GM19035 (cell line): Measurements from ENCODE around the gene PGR.

Experiments used
- ATAC-seq: cut with Tn5 transposase; IDR thresholded peaks from one replicate; pipeline ENCODE4 v1.9.1; 2021; ENCODE audit not compliant: unreplicated experiment

PGR gene

DNA sequence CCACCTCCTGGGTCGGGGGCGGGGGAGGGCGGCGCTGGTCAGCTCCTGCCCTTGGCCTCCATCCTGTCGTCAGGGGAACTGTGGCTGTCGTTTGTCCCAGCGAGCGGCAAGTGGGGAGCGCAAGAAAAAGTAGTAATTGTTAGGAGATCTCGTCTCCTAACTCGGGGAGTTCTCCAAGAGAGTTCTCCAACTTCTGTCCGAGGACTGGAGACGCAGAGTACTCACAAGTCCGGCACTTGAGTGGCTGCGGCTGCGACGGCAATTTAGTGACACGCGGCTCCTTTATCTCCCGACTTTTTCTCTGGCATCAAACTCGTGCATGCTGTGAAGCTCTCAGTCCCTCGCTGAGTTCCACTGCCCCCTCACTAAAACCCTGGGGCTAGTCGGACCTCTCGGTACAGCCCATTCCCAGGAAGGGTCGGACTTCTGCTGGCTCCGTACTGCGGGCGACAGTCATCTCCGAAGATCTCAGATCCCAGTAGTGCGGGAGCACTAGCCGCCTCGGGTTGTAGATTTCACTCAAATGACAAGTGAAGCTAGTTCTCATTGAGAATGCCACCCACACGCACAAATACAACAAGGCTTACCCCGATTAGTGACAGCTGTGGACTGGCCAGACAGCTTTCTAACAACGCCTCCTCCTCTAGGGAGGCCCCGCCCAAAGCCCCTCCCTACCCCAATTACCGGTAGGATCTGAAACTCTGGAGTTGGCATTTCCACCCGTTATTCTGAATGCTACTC is at the start of gene PGR:
Gene PGR, minus strand, starts transcription at position 611 of the 741 bp plus-strand sequence. CDS start 743 bp downstream, outside the sequence.
- no peak for ATAC-seq

DNA sequence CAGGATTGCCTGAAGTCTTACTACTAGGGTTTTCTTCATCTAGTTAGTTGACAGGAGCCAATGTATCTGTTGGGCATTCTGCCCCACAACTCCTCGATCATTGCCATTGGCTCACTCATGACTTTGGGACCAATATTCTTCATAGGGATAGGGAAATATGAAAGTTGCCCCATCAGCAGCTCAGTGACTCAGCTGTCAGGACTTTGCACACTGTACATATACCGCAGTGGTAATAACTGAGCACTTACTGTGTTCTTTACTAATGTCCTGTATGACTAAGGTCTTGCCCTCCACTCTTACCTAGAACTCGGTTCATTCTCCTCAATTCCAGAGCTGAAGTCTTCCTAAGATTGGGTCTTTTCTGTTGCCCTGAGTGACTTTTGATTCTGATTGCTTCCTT is 46.8 kb upstream of the PGR start:
- ATAC-seq, result no peak

GRCh38 chr11:101169944-101170343 is 40.3 kb upstream of the PGR start:
- no peak for ATAC-seq

GRCh38 chr11:101166038-101166437 is 36.4 kb upstream of the PGR start:
- no peak for ATAC-seq

- ATAC-seq, result no peak
These were observed 28.5 kb upstream of the PGR start for GRCh38 chr11:101158119-101158518.

GRCh38 chr11:101138245-101138930 is 8.8 kb upstream of the PGR start:
- ATAC-seq, result no peak

- no peak for ATAC-seq
These were observed 3.6 kb upstream of the PGR start for GRCh38 chr11:101133190-101133589.

DNA sequence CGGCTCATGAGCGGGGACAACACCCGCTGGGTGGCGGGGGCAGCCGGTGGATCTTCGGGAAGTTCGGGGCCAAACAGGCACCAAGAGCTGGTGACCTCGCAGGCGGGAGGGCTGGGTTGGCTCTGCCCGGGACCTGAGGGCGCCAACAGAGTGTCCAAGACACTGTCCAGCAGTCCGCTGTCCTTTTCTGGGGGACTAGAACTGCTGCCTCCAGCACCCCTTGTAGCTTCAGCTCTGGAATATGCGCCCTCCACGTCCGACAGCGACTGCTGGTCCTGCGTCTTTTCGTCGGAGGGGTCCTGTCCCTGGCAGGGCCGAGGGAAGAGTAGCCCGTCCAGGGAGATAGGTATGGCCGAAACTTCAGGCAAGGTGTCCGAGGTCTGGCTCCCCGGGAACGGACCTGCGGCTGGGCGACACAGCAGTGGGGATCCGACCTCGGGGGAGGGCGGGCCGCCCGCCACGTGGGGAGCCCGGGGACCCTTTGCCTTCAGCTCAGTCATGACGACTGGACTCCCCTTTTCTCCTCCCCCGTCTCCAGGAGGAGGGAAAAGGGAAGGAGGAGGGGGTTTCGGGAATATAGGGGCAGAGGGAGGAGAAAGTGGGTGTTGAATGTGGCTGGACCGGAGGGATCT is 926 bp downstream of the PGR start:
- ATAC-seq, result no peak

- no peak for ATAC-seq
These were observed 1.7 kb downstream of the PGR start for GRCh38 chr11:101127699-101128570.

- no peak for ATAC-seq
These were observed 2.4 kb downstream of the PGR start for GRCh38 chr11:101127197-101127698.

DNA sequence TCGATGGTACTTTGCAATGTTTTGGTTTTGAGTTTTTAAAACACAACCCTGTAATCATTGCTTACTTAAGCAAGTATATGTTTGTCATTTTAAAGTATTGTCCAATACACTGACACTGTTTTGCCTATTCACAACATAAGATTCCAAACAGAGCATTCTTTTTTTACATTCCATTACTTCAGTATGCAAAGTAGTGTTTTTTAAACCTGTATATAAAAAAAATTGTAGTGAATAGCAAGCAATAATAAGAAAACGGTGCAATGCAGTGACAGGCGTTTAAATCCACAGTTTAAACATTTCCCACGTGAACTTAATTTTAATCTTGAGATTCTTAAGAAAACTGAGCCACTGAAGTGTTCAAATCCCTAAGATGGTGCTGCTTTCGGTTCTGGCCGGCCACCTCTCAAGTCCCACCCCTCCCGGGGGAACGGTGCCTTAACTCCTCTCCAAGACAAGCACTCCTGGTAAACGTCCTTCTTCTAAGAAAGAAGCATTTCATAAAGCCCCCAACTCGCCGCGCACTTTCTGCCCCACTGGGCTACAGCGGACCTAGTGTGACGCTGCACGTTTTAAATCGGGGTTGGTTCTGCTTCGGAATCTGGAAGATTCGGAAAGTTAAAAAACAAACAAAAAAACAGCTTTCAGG is 2.9 kb downstream of the PGR start:
- ATAC-seq, result no peak

DNA sequence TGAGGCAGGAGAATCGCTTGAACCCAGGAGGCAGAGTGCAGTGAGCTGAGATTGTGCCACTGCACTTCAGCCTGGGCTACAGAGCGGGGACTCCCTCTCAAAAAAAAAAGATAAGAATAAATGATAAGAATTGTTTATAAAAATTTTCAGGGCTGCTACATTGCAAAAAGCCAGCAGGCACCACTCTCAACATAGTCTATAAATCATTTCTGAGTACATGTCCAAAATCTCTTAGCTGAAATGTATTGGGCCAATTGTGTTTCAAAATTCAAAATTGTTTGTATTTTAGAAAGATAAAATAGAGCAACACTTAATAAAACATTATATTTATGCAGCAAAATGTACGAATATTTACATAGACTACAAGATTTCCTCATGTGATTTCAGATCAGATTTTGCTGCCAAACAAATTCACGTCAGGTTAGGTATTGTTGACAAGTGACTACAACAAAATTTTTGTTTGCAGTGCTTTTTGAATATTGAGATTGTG is 13.9 kb downstream of the PGR start:
- ATAC-seq, result no peak

DNA sequence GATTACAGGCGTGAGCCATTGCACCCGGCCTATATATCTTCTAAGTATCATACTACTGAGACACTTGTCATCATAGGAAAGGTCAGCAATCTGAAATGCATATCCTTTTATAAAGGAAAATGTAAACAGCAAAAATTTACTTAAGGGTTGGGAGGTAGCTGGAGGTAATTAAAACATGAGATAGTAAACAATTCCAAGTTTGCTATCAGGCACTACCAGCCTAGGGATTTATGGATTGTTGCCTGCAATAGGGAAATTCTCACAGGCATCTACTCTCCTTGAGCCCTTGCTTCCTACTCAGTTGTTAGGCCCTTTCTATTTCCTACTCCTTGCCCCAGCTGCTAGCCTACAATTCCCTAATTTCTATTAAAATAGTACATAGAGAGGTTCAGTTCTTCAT is 16.1 kb downstream of the PGR start:
- ATAC-seq, result no peak

DNA sequence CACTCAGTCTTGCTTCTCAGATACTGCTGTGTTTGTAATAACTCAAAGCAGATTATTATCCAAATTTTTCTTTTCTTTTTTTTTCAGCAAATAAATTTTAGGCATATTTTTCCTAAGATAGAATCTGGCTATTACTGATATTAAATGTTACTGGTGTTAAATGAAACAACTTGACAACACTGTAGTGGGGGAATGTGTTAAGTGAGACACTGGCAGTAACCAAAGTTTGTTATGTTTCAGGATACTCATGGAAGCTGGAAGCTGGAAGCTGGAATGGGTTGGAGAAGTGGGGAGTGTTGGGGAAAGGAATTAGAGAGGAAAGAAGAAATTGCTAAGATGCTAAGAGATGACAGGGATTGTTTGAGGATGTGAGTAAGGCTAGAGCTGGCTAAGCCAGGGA is 24.9 kb downstream of the PGR start:
- ATAC-seq, result no peak

GRCh38 chr11:101103433-101103832 is 26.2 kb downstream of the PGR start:
- no peak for ATAC-seq

DNA sequence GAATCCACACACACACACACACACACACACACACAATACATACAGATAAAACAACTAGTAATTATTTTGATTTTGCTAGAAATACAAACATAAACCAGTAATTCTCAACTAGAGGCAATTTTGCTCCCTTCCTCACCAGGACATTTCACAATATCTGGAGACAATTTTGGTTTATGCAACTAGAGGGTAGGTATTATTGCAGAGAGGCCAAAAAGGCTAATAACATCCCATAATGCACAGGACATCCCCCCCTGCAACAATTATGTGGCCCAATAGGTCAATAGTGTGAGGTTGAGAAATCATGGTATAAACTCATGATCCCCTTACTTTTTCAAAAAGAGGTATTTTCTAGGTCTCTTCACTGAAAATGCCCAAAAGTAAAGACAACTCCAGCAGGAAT is 29.0 kb downstream of the PGR start:
- ATAC-seq, result no peak

DNA sequence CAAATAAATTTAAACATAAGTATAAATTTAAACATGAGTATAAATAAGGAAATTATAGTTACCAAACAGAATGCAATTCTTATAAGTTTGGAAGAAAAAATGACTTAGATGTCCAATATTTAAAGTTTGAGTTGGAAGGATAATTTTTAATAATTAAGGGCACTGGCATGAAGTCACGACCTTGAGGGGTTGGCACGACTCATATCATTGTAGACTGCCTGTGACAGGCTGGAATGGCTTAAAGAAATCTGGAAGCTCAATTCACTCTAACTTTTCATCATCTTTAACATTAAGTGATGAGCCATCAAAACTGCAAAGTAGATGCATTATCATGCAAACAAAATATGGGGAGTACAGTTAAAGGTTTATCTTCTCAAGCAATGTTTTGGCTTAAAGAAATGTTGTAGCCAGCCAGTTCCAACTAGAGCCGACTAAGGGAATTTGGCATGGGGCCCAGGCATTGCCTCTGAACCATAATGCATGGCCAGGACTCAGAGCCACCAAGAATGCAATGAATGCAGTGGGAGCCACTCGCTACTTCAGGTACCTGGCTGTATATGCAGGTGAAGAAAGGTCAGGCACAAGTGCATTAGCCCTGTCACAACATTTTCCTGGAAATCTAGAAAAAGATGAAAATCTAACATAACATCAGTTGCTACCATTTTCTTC is 33.4 kb downstream of the PGR start:
- no peak for ATAC-seq

- ATAC-seq, result no peak
These were observed 37.8 kb downstream of the PGR start for GRCh38 chr11:101091781-101092180.

DNA sequence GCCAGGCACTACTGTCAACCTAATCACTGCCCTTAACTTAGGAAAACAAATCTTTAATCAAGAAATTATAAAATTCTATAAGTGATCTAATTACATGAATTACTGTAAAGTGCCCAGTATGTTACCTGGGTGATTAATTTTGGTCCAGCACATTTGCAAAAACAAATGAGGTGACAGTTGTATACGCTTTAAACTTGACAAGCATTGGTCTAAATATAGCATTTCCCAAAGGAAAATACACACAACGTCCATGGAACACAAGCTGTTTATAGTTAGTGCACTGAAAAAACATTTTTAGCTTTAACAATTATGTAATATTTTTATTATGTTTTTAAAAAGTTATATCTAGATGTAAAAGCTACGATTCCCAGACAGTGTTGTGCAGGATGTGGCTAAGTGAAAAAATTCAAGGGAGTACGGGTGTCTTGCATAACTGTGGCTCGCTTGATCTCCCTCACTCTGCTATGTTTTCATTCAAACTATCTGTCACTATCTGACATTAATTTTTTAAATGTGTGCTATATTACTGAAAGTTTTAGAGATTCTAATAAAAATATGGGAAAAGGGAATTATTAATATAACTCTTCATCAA is 38.8 kb downstream of the PGR start:
- no peak for ATAC-seq
